ENCODE data around the gene HDAC4. TPM values are rescaled to one million over a fixed set of nuclear protein-coding genes. Genes with fewer than 3 reads are reported as not detected.

HDAC4 gene
- total RNA-seq, 1 experiment from 2014 or later = 47.6 TPM

DNA sequence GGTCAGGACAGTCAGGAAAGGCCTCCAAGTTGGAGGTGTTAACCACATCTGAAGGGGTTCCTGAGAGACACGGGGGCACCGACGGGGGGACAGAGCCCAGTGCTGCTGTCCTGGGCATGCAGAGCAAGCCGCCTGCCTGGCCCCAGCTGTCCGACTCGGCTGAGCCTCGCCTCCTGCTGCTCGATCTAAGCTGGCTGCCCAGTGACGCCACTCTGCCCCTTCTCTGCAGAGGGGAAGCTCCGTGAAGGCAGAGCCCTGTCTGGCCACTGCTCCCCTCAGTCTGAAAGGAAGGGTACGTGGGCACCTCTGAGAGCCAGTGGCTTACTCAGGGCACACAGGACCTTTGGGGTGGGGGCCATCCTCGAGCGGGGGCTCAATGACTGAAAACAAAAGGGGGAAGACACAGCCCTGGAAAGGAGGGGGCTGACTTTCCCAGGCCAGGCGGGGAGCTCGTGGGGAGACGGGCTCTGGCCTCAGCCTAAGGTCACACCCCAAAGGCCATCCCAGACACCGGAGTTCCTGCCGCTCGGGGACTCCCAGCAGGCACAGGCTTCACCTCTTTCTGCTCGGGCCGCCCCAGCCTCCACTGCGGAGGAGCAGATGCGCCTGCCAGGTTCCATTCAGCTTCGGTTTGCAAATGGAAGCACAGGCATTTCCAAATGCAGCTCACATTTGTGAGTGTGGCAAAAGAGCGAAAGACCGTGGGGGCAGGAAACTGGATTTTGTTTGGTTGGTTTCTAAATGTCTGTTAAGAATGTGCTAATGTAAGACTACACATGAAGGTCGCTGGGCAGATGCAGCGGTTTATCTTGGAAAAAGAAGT is 136.9 kb downstream of the HDAC4 start:
- peak overlapping the region; percentile 72; the same call in 1 of the 2 replicates for H3K4me2 ChIP-seq (ENCODE audit: low read length)
- H3K9me3 ChIP-seq (ENCODE audit: control insufficient read depth in 1 of 2, insufficient read depth in 1 of 2, low read depth in 1 of 2, low read length in 2 of 2) = no peaks in the 10 kb centered on the region
- BruUV-seq (replicated peaks) = no TSS peak
- intact Hi-C loops (cut with micrococcal nuclease) = no loop called here
- ChIA-PET RAD21 (ENCODE audit: low non-redundant PET in 1 of 2, low total read pairs in 2 of 2, uncharacterized antibody in 2 of 2, unreplicated experiment in 2 of 2) (no interaction called here), CTCF (no interaction called here), POLR2A (interaction anchor here (1.4 kb wide), 1 partner anchor 12 kb away, joined by 4 read pairs; no protein-coding TSS in a partner anchor)
- peaks cover 50 to 78% of the 10 kb centered on the region in 2 experiments for H3K4me1 ChIP-seq (ENCODE audit: control insufficient read depth in 1 of 2, insufficient read depth in 2 of 2, low read length in 2 of 2)
- peak overlapping the region; percentile 81; the same call in 1 of the 2 replicates for H3K27ac ChIP-seq (ENCODE audit: low read depth, low read length)
- TF ChIP-seq, protein P1, sequence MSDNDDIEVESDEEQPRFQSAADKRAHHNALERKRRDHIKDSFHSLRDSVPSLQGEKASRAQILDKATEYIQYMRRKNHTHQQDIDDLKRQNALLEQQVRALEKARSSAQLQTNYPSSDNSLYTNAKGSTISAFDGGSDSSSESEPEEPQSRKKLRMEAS (IDR thresholded peaks at IDR 0.05) = no peak
- TF ChIP-seq YY1 (IDR thresholded peaks at IDR 0.05; ENCODE audit: extremely low read depth, insufficient replicate concordance, low read depth, low read length) (no peak), CTCF (IDR thresholded peaks at IDR 0.05 in 2 of 3, conservative IDR thresholded peaks at IDR 0.05 in 1 of 3; ENCODE audit: borderline replicate concordance in 1 of 3, insufficient read depth in 1 of 3, low read depth in 2 of 3, low read length in 2 of 3) (no peak), SIN3A (IDR thresholded peaks at IDR 0.05; ENCODE audit: low read depth) (no peak), SRF (IDR thresholded peaks at IDR 0.05; ENCODE audit: low read depth) (no peak), EZH2phosphoT487 (IDR thresholded peaks at IDR 0.05; ENCODE audit: borderline replicate concordance) (no peak)
- TF ChIP-seq, protein P2, sequence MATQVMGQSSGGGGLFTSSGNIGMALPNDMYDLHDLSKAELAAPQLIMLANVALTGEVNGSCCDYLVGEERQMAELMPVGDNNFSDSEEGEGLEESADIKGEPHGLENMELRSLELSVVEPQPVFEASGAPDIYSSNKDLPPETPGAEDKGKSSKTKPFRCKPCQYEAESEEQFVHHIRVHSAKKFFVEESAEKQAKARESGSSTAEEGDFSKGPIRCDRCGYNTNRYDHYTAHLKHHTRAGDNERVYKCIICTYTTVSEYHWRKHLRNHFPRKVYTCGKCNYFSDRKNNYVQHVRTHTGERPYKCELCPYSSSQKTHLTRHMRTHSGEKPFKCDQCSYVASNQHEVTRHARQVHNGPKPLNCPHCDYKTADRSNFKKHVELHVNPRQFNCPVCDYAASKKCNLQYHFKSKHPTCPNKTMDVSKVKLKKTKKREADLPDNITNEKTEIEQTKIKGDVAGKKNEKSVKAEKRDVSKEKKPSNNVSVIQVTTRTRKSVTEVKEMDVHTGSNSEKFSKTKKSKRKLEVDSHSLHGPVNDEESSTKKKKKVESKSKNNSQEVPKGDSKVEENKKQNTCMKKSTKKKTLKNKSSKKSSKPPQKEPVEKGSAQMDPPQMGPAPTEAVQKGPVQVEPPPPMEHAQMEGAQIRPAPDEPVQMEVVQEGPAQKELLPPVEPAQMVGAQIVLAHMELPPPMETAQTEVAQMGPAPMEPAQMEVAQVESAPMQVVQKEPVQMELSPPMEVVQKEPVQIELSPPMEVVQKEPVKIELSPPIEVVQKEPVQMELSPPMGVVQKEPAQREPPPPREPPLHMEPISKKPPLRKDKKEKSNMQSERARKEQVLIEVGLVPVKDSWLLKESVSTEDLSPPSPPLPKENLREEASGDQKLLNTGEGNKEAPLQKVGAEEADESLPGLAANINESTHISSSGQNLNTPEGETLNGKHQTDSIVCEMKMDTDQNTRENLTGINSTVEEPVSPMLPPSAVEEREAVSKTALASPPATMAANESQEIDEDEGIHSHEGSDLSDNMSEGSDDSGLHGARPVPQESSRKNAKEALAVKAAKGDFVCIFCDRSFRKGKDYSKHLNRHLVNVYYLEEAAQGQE (IDR thresholded peaks at IDR 0.05; ENCODE audit: low read depth) = no peak
- H3K79me2 ChIP-seq (ENCODE audit: insufficient read depth, low read length) = peaks cover 70% of the 10 kb centered on the region
- H3K4me3 ChIP-seq (replicated peaks in 1 of 2; ENCODE audit: low read depth in 1 of 2, low read length in 2 of 2) = no peak overlapping the region
- H3K9ac ChIP-seq (ENCODE audit: low read length) = peak overlapping the region; percentile 50
- ATAC-seq (no peak), DNase-seq (ENCODE audit: low read depth, low spot score) (no peak)
- H3K36me3 ChIP-seq (ENCODE audit: control insufficient read depth in 1 of 2, insufficient read depth in 2 of 2, low read length in 2 of 2) = no peaks in the 10 kb centered on the region
- H3K27me3 ChIP-seq (ENCODE audit: insufficient read depth, low read length) = no peaks in the 10 kb centered on the region
- no peaks in the 10 kb centered on the region for H3K9me2 ChIP-seq (ENCODE audit: insufficient read depth)
- H4K20me1 ChIP-seq (ENCODE audit: insufficient read depth) = no peaks in the 10 kb centered on the region
- H2AFZ ChIP-seq (ENCODE audit: low read depth, low read length, poor library complexity, severe bottlenecking) = no peak overlapping the region
